Uterus (tissue), 4 donors: ENCODE results near the gene NAB2. TPM values are rescaled to one million over a fixed set of nuclear protein-coding genes. Genes with fewer than 3 reads are reported as not detected.
"Not testable (repeated sequence)": the region's sequence is repeated elsewhere in the genome, so short reads cannot be mapped to it uniquely, and the experiment has no call there.

Source experiments
- DNase-seq, 2 donors: peaks; one replicate each; pipeline ENCODE4 v3.0.0-alpha.2; 2019 to 2020
- H3K27ac ChIP-seq, 2 donors: fragments of 200-600 bp; sonication (generic); 1 replicate in 1 of 2; 2 replicates in 1 of 2; pipeline ENCODE4 v1.5.1; 2016 to 2018
- H3K27me3 ChIP-seq, 2 donors: fragments of 200-600 bp; sonication (generic); one replicate each; pipeline ENCODE4 v1.5.1; 2018 to 2019; ENCODE audit warnings: control low read depth in 1 of 2
- H3K36me3 ChIP-seq, 2 donors: fragments of 200-600 bp; sonication (generic); one replicate each; pipeline ENCODE4 v1.5.1; 2019; ENCODE audit warnings: control low read depth in 1 of 2
- H3K4me1 ChIP-seq, 2 donors: fragments of 200-600 bp; sonication (generic); one replicate each; pipeline ENCODE4 v1.5.1; 2018 to 2019; ENCODE audit warnings: control low read depth in 1 of 2
- H3K4me3 ChIP-seq, 2 donors: fragments of 200-600 bp; sonication (generic); 1 replicate in 1 of 2; 2 replicates in 1 of 2; pipeline ENCODE4 v1.5.1; 2018 to 2019; ENCODE audit warnings: mild to moderate bottlenecking in 1 of 2
- H3K9me3 ChIP-seq, 2 donors: fragments of 200-600 bp; sonication (generic); one replicate each; pipeline ENCODE4 v1.5.1; 2019; ENCODE audit warnings: control low read depth in 1 of 2
- CTCF ChIP-seq, 4 experiments: fragments of 200-600 bp in 2 of 4; fragments of 450-650 bp in 2 of 4; sonication (generic) in 2 of 4; IDR thresholded peaks; one replicate each; pipeline ENCODE4 v1.5.1; 2016 to 2019; ENCODE audit warnings: antibody characterized with exemption in 4 of 4, mild to moderate bottlenecking in 2 of 4, moderate library complexity in 1 of 4
- POLR2A ChIP-seq, 2 donors: fragments of 450-650 bp; IDR thresholded peaks; one replicate each; pipeline ENCODE4 v1.6.1; 2016; ENCODE audit warnings: antibody characterized with exemption in 2 of 2, mild to moderate bottlenecking in 1 of 2, moderate library complexity in 1 of 2
- intact Hi-C: fragments of 100-400 bp; cut with DNase I; formaldehyde crosslinking; loops from one replicate; pipeline ENCODE4 v1.15.1; 2023; ENCODE audit warnings: low total_unique reads
- total RNA-seq, 4 donors: library from RNA; depleted of rRNA in 3 of 4; stranded (reverse); fragments of >200 nt in 3 of 4; gene quantifications; one replicate each; pipeline versions ENCODE4 v1.1.0 to v1.2.4, GENCODE V29; 2014 to 2023
- donor health status: DM: yes; HTN: yes; CAD: no.

NAB2 gene
- total RNA-seq, 4 donors from 2014 or later: 9.1 to 85.8 (median 33.9) TPM

- no peak for DNase-seq
- H3K9me3 ChIP-seq: no peaks in the 10 kb centered on the region
- intact Hi-C loops: no loop called here
- no peak overlapping the region for H3K4me3 ChIP-seq
- TF ChIP-seq CTCF (IDR thresholded peaks at IDR 0.05): no peak
- TF ChIP-seq POLR2A (IDR thresholded peaks at IDR 0.05): no peak
- no peaks in the 10 kb centered on the region for H3K27me3 ChIP-seq
- H3K36me3 ChIP-seq: no peaks in the 10 kb centered on the region
- H3K27ac ChIP-seq: no peak overlapping the region
- no peaks in the 10 kb centered on the region for H3K4me1 ChIP-seq
Observed at GRCh38 chr12:57048423-57049118, 40.3 kb upstream of the NAB2 start.

- H3K9me3 ChIP-seq: no peaks in the 10 kb centered on the region
- no peaks in the 10 kb centered on the region for H3K36me3 ChIP-seq
- H3K27ac ChIP-seq: no peak overlapping the region
- H3K4me1 ChIP-seq: no peaks in the 10 kb centered on the region
- no peaks in the 10 kb centered on the region for H3K27me3 ChIP-seq
- no peak for DNase-seq
- TF ChIP-seq POLR2A (IDR thresholded peaks at IDR 0.05) (no peak), CTCF (IDR thresholded peaks at IDR 0.05) (no peak)
- intact Hi-C loops: no loop called here
- H3K4me3 ChIP-seq: no peak overlapping the region
Observed at GRCh38 chr12:57049119-57049446, 39.8 kb upstream of the NAB2 start.

GRCh38 chr12:57049890-57050289 is 39.0 kb upstream of the NAB2 start, which contains the start of gene MYO1A:
Gene MYO1A (minus strand): TSS chr12:57050129. CDS start chr12:57048323, 1,806 bp downstream.
- H3K9me3 ChIP-seq: no peaks in the 10 kb centered on the region
- intact Hi-C loops: no loop called here
- TF ChIP-seq CTCF (IDR thresholded peaks at IDR 0.05) (no peak), POLR2A (IDR thresholded peaks at IDR 0.05) (no peak)
- H3K36me3 ChIP-seq: no peaks in the 10 kb centered on the region
- no peak for DNase-seq
- no peak within 1 kb of the TSS for H3K4me3 ChIP-seq
- no peak within 1 kb of the TSS for H3K27ac ChIP-seq
- no peaks in the 10 kb centered on the region for H3K4me1 ChIP-seq
- no peaks in the 10 kb centered on the region for H3K27me3 ChIP-seq

- no peak overlapping the region for H3K27ac ChIP-seq
- intact Hi-C loops: no loop called here
- no peak overlapping the region for H3K4me3 ChIP-seq
- H3K4me1 ChIP-seq: no peaks in the 10 kb centered on the region
- TF ChIP-seq POLR2A (IDR thresholded peaks at IDR 0.05): no peak
- no peak for TF ChIP-seq CTCF (IDR thresholded peaks at IDR 0.05)
- H3K36me3 ChIP-seq: no peaks in the 10 kb centered on the region
- no peak for DNase-seq
- H3K27me3 ChIP-seq: no peaks in the 10 kb centered on the region
- H3K9me3 ChIP-seq: no peaks in the 10 kb centered on the region
Observed at GRCh38 chr12:57051011-57051410, 37.9 kb upstream of the NAB2 start.

- H3K4me3 ChIP-seq, H3K4me1 ChIP-seq, DNase-seq, H3K36me3 ChIP-seq, H3K27ac ChIP-seq, intact Hi-C loops, H3K27me3 ChIP-seq, H3K9me3 ChIP-seq: not testable (repeated sequence)
Observed at GRCh38 chr12:57053146-57053545, 35.8 kb upstream of the NAB2 start.

GRCh38 chr12:57053901-57054300 is 35.0 kb upstream of the NAB2 start:
- H3K9me3 ChIP-seq, H3K27me3 ChIP-seq, H3K36me3 ChIP-seq, H3K4me1 ChIP-seq, DNase-seq, H3K27ac ChIP-seq, H3K4me3 ChIP-seq, intact Hi-C loops: not testable (repeated sequence)
